HG03432 (cell line): ENCODE results near the gene NAV2.
"Not testable (repeated sequence)": the region's sequence is repeated elsewhere in the genome, so short reads cannot be mapped to it uniquely, and the experiment has no call there.

Experiments
- ATAC-seq: cut with Tn5 transposase; IDR thresholded peaks from one replicate; pipeline ENCODE4 v1.9.1; 2021; ENCODE audit warnings: mild to moderate bottlenecking, moderate library complexity; ENCODE audit not compliant: unreplicated experiment

NAV2 gene

GRCh38 chr11:19882356-19882755 is 169.7 kb downstream of the NAV2 start:
- no peak for ATAC-seq

DNA sequence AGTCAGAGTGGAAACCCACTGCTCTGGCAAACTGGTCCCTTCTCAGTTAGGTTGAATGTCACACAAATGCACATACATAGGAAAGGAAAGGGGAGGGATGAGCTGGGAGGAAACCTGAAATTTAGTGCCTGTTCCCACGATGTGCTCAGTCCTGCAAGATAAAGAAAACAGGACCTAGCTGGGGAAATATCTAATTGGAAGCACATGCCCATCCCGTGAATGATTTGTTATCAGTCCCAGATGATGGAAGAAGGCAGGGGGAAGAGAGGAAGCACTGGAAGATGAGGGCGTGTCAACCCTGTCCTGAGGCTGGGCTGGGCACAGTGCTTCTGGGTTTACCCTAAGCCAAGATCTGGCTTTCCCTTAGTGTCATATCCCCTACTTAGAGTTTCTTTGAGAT is 173.9 kb downstream of the NAV2 start:
- no peak for ATAC-seq

- ATAC-seq: no peak
Measured at GRCh38 chr11:19887842-19888241, 175.2 kb downstream of the NAV2 start.

DNA sequence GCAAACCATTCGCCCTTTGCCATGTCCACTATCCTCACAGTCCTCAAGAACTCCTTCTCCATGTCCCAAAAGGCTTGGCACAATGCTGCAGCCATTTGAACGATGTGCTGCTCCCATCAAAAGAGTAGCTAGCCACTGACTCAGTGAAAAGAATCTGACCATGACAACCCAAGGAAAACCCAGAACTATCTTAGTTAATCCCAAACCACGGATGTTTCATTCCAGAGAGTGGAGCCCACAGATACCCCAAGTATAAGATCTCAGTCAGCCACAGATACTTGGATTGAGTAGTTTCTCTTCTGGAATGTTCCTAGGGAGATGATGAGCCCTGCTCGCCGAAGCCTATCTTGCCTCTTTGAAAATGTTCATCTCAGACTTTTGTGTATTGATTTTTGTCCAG is 176.9 kb downstream of the NAV2 start:
- ATAC-seq: no peak

DNA sequence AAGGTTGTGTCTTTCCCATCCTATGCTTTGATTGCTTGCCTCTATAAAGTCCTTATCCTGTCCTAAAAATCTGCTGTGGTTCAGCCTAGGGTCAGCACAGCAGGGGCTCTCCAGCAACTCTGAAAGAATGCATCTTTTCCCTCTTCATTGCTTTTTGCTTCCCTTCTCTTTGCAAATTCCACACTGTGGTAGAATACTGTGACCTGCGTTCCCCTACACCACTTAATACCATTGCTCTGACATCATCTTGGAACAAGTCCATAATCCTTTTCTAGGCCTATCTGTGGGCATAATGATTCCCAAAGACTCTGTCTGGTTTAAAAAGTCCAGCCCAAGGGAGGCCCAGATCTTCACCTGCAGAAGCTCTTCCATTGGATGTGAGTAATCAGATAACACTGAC is 177.7 kb downstream of the NAV2 start:
- no peak for ATAC-seq

GRCh38 chr11:19891022-19891421 is 178.4 kb downstream of the NAV2 start:
- no peak for ATAC-seq

DNA sequence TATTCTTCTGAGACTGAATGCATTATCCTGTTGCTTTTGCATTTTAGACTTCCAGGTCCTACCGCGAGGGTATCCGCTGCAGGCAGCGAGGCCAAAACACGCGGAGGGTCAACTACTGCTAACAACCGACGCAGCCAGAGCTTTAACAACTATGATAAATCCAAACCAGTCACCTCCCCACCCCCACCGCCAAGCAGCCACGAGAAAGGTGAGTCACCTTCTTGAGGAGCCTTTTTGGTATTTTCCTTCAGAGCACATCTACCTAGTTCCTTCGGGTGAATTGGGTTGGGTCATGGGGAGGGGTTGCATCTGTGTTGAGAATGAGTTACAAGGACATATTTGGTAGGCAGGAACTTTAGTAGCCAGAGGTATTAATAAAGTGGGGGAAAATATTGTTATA is 179.8 kb downstream of the NAV2 start:
- ATAC-seq: no peak

DNA sequence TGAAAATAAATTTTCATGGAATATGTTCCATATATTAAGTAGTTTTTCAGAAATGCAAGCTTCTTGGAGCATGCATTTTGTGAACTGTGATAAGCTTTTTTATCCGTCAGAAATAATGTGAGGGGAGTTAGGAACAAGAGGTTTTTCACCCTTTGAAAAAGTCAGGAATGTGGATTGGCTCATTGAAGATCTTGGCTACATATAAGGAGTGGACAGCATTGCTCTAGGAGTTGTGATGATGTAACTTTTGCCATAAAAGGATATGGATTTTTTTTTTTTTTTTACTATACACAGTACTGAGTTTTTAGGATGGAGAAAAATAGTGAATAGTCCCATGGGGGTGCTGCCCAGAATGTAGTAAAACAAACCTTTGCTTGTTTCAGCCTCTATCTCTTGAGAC is 180.2 kb downstream of the NAV2 start:
- no peak for ATAC-seq

GRCh38 chr11:19894404-19894803 is 181.8 kb downstream of the NAV2 start:
- ATAC-seq: no peak

DNA sequence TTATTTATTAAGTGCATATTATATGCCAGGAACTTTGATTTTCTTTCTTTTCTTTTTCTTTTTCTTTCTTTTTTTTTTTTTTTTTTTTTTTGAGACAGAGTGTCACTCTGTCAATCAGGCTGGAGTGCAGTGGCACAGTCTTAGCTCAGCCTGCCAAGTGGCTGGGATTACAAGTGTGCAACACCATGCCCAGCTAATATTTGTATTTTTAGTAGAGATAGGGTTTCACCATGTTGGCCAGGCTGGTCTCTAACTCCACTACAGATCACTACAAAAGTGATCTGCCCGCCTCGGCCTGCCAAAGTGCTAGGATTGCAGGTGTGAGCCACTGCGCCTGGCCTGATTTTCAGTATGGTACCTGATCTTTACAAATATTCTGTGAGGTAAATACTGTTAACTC is 182.4 kb downstream of the NAV2 start:
- ATAC-seq: not testable (repeated sequence)

DNA sequence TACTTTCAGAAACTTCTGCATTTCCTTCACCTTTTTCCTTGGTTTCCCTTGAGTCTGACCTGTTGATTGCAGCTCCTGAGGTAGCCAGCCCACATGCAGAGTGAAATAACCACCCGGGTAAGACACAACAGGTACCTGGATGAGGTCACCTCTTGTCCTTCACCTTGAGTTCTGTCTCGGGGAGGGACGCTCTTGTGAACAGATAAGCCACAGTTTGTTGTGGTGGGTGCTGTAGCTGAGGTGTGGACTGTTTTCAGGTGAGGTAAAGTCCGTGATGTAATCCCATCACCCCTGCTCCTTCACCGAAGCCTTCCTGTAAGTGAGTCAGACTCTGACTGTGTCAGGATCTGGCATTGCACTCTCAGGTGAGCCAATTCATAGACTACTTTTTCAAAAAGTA is 183.1 kb downstream of the NAV2 start:
- ATAC-seq: no peak

DNA sequence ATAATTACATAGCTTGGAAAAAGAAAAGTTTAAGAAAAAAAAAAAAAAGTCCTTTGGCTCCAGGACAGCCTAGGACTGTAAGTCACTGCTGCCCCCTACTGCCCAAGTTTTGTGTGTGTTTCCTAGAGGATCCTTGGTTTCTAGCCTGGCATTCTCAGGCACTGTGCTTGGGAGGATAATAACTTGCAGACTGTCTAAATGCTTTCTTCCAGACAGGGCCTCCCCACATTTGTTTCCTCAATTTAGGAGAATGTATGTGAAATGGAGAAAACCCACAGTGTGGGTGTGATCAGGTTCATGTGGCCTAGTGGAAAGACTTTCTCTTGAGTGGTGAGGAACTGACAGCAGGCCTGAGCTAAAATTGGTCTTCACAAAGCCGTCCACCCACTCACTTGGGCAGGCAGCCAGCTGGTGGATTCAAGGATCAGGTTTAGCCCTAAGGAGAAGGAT is 191.0 kb downstream of the NAV2 start:
- ATAC-seq: peak; percentile 37

DNA sequence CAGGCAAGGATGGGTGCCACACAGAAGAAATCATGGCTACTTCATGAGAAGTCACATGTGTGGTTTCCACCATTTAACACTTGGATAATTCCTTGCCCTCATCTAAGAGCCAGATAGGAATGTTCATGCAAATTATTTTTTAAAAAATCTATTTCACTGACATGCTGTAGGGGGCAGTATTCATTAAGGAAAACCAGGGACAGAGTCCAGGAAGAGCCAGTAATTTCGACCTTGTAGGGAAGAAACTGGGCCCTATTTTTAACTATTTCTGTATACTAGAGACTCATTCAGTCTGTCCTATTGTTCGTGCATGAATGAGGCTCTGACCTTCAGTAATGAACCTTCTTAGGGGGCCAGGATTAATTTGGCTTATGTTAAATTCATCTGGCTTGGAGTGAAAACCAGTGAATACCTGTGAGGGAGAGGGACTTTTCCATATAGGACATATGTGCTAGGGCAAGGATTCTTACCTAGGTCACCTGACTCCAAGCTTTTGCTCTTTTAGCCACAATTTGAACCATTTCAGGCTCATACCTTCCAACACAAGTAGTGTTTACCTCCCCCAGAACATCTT is 192.7 kb downstream of the NAV2 start:
- no peak for ATAC-seq

- no peak for ATAC-seq
Measured at GRCh38 chr11:19906126-19906525, 193.5 kb downstream of the NAV2 start.

DNA sequence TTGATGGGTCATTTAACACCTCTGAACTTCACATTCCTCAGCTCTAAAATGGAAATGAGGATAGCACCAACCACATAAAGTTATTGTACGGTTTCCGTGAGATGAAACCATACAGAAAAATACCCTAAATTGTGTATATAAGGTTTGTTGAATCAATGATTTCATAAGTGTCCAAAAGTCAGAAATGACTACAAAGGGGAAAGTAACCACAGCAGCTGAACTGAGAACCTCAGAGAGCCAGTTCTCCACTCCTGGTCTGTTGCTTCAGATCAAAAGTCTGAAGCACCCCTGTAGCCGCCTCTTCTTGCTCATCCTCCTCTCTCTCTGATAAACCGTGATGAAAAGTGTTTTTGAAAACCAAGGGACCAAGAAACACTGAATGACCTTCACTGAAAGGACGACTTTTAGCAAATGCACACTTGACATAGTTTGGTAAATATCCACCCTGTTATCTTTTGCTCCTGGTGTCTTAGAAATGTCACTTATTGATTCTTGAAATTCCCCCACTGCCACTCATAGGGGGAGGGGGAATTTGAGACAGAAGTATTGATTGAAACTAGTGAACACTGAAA is 194.5 kb downstream of the NAV2 start:
- ATAC-seq: peak; percentile 86

DNA sequence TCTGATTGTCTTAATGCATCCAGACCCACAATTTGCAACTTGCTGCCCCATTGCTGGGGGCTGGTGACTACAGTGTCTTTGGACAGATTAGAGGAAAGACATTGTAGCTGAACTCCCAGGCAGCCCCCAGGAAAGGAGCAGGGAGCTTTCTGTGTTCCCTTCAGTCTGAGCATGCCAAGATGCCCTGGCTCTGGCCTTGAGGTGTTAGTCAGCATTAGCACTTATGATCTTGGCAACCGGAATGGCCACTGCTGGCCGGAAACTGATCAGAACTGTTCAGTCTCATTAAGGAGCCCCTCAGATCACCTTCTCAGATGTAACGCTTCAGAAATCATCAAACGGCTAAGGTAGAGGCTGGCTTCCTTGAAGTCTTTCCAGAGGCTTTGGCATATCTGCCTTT is 195.2 kb downstream of the NAV2 start:
- ATAC-seq: no peak

DNA sequence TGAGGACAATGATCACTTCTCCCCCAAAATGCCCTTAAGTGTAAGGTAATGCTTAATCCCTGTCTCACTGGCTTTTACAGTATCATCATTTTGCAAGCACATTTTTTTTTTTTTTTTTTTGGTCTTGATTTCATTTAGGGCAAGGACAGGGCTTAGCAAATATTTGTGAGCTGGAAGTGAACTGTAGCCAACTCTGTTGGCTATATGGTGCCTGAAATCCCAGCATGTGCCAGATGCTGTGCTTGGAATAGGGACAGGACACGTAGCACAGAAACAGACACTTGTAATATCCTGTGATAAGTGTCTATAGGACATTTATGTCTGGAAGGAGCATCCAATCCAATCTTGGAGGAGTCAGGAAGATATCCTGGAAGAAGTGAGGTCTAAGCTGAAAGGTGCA is 198.3 kb downstream of the NAV2 start:
- no peak for ATAC-seq

GRCh38 chr11:19912115-19912957 is 199.7 kb downstream of the NAV2 start:
- no peak for ATAC-seq

GRCh38 chr11:19912958-19913892 is 200.6 kb downstream of the NAV2 start:
- no peak for ATAC-seq

- ATAC-seq: no peak
Measured at GRCh38 chr11:19913893-19914249, 201.2 kb downstream of the NAV2 start.

DNA sequence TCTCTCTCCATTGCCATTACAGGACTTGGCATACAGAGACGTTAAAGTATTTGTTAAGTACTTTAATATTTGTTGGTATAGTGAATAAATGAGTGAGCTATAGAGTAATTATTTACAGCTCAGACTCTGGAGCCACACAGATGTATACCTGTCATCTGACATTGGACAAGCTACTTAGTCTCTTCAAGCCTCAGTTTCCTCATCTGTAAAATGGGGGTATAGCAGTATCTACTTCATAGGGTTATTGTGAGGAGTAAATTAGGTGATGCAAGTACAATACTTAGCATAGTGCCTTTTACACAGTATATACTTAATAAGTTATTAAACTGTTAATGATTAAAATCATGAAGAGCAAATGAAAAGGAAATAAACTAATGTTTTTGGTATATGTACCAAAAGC is 203.2 kb downstream of the NAV2 start:
- ATAC-seq: no peak
